Astrocyte of the cerebellum (primary cell): ENCODE measurements around the gene FOXI2.

Source experiments
- DNase-seq: peaks from one replicate; pipeline ENCODE4 v3.0.0-alpha.2; 2011; ENCODE audit warnings: low read depth
- H3K4me3 ChIP-seq: 2 replicates; pipeline ENCODE4 v1.5.1; 2011; ENCODE audit warnings: mild to moderate bottlenecking, low read depth, low read length, moderate library complexity
- in situ Hi-C: cut with HindIII; loops from 2 replicates; pipeline ENCODE4 v1.10.0; 2017; ENCODE audit warnings: low sequenced_read_pairs
- TF ChIP-seq, protein P1 (sequence below): IDR thresholded peaks from 2 replicates; pipeline ENCODE4 v1.5.1; 2012; ENCODE audit warnings: low read length, low read depth, moderate library complexity, mild to moderate bottlenecking; ENCODE audit errors: missing control alignments

FOXI2 gene

DNA sequence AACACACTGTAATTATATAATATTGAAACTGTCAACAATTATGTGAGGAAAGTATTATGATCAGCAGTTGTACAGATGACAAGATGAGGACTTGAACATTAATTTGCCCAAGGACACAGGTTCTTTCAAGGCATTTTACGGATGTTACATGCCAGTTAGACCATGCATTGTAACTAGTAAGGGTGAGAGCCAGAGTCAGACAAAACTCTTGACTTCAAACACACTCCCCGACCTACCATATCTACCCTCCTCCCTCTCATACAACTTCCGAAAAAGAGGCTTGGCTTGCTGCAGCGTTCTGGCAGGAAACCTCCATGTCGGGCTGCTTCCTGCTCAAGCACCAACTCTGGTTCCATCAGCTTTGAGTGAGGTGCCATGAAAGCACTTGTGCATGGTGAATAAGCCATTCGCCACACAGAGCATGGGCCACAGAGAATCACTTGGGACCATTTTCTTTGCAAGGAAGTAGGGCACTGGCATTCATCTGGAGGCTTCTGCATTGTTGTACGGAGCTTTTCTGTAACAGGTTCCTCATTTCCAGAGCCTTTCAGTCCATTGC is 53.2 kb downstream of the FOXI2 start:
- DNase-seq: no peak
- no peak overlapping the region for H3K4me3 ChIP-seq
- in situ Hi-C loops: no loop called here
- TF ChIP-seq, protein P1, sequence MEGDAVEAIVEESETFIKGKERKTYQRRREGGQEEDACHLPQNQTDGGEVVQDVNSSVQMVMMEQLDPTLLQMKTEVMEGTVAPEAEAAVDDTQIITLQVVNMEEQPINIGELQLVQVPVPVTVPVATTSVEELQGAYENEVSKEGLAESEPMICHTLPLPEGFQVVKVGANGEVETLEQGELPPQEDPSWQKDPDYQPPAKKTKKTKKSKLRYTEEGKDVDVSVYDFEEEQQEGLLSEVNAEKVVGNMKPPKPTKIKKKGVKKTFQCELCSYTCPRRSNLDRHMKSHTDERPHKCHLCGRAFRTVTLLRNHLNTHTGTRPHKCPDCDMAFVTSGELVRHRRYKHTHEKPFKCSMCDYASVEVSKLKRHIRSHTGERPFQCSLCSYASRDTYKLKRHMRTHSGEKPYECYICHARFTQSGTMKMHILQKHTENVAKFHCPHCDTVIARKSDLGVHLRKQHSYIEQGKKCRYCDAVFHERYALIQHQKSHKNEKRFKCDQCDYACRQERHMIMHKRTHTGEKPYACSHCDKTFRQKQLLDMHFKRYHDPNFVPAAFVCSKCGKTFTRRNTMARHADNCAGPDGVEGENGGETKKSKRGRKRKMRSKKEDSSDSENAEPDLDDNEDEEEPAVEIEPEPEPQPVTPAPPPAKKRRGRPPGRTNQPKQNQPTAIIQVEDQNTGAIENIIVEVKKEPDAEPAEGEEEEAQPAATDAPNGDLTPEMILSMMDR: no peak
